LHCN-M2 (cell line): ENCODE results near the gene TMPRSS11A. TPM values are rescaled to one million over a fixed set of nuclear protein-coding genes. Genes with fewer than 3 reads are reported as not detected.

Experiments
- DNase-seq: peaks from one replicate; pipeline ENCODE4 v3.0.0-alpha.2; 2012; ENCODE audit warnings: low read depth
- polyA plus RNA-seq: library from polyadenylated mRNA; unstranded; fragments of >200 nt; gene quantifications from one replicate; pipeline ENCODE4 v1.2.1, GENCODE V29; 2012; ENCODE audit warnings: missing spikeins
- total RNA-seq: library from RNA; depleted of rRNA; stranded (reverse); fragments of >200 nt; gene quantifications from 2 replicates; pipeline ENCODE4 v1.2.3, GENCODE V29; 2014; rRNA removed

The TMPRSS11A gene, protein sequence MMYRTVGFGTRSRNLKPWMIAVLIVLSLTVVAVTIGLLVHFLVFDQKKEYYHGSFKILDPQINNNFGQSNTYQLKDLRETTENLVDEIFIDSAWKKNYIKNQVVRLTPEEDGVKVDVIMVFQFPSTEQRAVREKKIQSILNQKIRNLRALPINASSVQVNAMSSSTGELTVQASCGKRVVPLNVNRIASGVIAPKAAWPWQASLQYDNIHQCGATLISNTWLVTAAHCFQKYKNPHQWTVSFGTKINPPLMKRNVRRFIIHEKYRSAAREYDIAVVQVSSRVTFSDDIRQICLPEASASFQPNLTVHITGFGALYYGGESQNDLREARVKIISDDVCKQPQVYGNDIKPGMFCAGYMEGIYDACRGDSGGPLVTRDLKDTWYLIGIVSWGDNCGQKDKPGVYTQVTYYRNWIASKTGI
- total RNA-seq = not detected in 2 replicates
- polyA plus RNA-seq = not detected

DNA sequence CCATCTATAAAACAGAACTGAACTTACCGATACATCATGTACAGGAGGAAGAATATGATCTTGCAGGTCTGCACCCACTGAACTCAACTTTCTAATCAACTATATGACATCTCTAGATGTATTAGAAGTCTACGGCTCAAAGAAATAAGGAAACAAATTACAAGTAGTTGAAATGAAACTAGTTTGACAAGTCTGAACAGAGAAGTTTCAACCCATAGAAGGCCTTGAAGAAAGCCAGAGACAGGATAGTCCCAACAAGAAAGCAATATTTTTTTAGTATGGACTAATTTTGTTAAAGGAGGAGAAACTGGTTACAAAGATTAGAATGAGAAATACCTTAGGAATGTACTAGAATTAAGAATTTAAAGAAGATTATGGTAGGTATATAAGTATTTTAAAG, at the start of gene TMPRSS11A:
TMPRSS11A (minus strand) TSS at position 138 of the 400 bp plus-strand sequence; CDS start at position 38, 100 bp downstream.
- DNase-seq = no peak

DNA sequence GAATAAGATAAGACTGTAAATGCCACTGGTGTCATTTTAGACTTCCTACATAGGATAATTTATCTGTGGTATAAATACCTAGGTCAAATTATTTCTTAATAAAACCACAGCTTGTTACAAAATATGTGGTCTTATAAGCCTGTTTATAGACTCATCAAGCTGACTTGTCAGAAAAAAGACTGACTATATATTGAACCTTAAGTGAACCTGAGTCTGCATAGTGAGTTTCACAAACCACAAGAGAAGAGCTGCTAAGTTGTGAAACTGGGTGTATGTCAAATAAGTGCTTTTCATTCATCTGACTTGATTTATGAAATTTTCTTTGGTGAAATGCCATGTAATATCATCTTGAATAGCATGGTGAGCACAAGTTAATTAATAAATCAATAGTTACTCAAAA, 48.4 kb upstream of the TMPRSS11A start:
- DNase-seq = no peak

DNA sequence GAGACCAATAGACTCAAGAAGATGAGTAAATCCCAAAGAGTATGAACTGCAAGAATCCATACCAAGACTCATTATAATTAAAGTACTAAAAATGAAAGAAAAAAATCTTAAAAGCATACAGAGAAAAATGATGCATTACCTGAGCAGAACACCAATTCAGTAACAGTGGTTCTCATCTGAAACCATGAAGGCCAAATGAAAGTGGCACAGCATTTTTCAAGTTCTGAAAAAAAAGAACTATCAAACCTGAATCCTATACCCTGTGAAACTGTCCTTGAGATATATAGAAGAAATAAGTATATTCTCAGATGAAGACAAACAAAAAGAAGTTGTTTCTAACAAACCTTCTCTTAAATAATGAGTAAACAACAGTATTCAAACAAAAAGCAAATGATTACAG, 39.6 kb upstream of the TMPRSS11A start:
- DNase-seq = no peak

DNA sequence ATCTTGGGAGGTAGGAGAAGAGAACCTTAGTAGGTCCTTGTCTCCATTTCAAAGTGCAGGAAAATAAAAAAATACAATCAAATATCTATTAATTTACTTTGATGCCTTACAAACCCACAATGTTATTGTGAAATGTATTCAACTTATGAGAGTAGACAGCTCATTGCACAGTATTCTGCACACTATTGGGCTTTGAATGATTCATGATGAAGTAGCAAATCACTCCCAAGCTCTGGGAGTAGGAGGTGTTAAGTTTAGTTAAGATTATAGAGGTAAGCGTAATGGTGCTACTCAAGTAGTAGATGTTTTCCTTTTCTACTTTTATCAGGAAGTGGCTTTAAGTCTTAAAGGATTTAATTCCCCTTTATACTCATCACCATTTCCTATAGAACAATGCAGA, 32.8 kb upstream of the TMPRSS11A start:
- DNase-seq = no peak

DNA sequence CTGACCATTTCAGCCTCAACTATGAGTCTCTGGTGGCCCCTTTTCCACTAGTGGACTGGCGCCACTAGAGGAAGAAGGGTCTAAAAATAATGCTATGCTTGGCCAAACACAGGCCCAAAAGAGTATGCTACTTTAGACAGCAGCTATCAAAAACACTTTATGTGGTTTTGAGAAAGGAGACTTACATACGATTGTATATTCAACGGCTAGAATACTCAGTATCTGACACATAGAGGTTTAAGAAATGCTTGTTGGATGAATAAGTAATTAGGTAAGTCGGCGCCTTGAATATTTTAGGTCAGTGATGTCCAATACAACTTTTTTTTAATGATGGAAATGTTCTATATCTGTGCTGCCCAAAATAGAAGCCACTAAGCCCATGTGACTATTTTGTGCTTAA, 25.7 kb upstream of the TMPRSS11A start:
- no peak for DNase-seq

DNA sequence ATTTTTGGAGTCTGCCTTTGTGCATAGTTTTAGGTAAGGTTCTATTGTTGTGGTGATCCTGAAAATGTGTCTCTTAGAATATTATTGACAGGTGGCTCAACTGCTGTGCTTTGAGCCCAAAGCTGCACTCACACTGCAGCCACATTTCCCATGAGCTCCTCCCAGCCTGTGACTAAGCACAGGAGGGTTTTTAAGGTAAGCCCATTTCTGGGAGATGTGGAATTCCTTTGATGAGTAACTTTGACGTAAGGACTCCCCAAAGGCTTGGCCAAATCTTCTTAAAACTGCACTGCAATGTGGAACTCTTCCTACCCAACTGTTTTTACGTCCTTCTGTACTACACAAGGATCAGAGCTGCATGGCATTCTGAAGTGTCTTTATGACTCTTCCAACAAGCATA, 20.0 kb upstream of the TMPRSS11A start:
- peak; percentile 1 for DNase-seq

DNA sequence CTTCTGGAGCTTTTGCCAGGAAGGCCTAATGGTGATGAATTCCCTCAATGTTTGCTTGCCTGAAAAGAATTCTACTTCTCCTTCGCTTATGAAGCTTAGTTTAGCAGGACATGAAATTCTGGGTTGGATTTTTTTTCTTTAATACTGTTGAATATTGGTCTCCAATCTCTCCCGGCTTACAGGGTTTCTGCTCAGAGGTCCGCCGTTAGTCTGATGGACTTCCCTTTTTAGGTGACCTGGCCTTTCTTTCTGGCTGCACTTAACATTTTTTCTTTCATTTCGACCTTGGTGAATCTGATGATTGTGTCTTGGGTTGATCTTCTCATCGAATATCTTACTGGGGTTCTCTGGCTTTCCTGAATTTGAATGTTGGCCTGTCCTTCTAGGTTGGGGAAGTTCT, 17.2 kb upstream of the TMPRSS11A start:
- no peak for DNase-seq

DNA sequence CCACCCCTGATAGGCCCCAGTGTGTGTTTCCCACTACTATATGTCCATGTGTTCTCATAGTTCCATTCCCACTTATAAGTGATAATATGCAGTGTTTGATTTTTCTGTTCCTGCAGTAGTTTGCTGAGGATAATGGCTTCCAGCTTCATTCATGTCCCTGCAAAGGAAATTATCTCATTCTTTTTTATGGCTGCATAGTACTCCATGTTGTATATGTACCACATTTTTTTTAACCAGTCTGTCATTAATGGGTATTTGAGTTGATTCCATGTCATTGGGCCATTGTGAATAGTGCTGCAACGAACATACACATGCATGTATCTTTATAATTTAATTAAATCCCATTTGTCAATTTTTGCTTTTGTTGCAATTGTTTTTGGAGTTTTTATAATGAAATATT, 10.3 kb upstream of the TMPRSS11A start:
- no peak for DNase-seq

DNA sequence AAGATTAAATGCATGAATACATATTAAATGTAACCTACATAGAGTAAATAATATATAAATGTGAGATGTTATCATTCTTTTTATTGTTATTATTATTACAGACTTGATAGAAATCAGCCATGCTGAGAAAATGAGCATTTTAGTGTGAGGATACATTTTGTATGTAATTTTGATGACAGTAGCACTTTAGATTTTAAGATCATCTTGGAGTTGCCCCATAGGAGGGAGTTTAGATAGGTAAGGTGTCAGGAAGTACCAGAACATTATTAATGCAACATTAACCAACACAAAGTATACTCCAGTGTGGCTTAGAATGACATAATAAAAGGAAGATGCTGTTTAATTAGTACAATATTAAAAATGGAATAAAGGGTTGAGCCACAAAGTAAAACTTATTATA, 8.4 kb downstream of the TMPRSS11A start:
- DNase-seq = no peak

DNA sequence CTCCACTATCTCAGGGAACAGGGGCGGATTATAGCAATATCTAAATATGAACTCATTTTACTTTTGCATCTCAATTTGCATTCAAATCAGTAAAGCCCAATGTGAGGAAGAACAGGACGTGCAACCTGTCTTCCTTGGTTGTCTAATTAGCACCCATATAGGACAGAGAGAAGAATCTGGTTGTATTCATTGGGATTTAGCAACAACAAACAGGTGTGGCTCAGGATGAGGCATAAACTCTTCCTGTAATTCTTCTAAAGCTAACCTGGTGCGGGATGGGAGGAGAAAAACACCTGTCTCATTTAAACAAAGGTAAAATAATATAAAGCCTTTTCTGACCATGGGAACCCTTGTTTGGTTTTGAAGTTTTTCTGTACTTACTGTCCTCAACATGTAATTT, 22.2 kb downstream of the TMPRSS11A start:
- no peak for DNase-seq

DNA sequence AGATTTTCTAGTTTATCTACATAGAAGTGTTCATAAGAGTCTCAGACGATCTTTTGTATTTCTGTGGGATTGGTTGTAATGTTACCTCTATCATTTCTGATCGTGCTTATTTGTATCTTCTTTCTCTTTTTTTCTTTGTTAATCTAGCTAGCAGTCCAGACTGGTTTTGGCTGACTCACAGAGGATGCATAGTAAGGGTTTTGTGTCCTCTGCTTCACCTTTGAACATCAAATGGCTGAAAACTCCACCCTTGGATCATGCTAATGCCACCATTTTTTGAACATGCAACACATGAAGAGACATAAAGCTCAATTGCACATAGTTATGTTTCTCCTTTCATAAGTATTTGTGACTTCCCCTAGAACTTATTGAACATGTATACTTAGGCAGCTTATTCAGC, 22.8 kb downstream of the TMPRSS11A start:
- no peak for DNase-seq

DNA sequence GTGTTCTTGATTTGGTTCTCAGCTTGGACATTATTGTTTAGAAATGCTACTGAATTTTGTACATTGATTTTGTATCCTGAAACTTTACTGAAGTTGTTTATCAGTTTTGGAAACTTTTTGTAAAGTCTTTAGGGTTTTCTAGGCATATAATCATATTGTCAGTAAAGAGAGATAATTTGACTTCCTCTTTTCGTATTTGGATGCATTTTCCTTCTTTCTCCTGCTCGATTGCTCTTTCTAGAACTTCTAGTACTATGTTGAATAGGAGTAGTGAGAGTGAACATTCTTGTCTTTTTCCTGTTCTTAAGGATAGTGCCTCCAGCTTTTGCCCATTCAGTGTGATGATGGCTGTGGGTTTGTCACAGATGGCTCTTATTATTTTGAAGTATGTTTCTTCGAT, 24.1 kb downstream of the TMPRSS11A start:
- DNase-seq = no peak

DNA sequence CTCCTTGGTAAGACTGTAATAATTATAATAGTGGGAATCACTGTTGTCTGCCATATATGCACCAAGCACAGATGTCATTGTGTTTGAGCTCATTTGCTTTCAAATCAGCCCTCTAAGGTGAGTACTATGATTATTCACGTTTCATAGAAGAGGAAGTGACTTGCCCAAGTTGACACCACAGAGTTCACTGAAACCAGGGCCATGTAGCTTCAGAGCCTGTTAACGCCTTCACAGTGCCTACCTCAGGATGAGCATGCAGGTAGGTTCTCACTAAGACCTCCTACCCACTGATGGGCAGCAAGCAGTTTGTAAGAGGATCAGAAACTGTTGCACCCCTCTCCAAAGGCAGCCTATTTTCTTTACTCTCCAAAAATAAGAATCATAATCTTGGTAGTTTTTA, 27.4 kb downstream of the TMPRSS11A start:
- no peak for DNase-seq

DNA sequence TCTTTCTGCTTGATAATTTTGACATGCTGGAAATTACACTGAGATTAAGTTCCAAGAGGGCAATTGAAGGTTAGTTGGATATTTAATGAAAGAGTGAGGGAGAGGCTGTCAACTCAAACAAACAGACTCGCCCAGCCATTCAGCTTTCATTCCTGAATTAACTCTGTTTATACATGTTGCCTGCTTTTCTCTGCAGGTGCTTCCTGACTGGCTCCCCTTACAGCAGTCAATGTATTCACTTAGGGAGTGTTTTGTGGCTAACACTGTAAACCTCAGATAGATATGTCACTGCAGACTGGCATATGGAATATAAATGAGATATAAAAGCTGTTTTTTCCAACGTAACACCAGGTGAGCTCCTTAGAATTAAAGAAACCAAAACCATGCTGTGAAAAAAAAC, 28.7 kb downstream of the TMPRSS11A start:
- DNase-seq = no peak

DNA sequence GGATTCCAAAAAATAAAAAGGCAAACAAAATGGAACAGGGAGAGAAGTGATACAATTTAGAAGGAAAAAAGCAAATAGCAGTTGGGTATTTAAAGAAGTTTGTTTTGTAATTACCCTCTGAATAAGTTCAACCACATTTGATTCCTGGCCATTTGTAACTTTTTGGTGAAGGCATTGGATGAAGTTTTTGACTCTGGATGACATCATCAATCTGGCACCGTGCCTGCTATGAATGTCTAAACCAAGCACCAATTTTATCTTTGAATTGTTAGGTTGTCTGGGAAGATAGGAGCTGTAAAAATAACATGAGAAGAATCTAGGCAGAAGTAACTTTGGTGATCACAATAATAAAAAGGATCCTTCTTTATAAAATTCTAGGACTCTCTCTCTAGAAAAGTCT, 29.5 kb downstream of the TMPRSS11A start:
- DNase-seq = no peak

DNA sequence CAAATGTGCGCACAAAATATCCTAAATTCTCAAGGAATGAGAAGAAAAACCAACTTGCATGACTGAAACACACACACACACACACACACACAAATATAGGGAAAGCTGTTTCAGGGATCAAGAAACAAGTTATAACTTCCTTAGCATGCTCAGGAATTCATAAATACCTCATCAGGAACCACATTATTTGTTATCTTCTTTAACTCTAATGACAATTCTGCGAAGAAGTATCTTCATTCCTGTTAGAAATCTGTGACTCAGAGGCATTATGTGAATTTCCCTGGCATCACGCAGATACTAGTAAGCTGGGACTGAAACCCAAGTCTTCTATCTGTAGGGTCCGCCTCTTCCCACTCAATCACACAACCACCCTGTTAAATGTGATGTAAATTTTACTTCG, 30.3 kb downstream of the TMPRSS11A start:
- no peak for DNase-seq

DNA sequence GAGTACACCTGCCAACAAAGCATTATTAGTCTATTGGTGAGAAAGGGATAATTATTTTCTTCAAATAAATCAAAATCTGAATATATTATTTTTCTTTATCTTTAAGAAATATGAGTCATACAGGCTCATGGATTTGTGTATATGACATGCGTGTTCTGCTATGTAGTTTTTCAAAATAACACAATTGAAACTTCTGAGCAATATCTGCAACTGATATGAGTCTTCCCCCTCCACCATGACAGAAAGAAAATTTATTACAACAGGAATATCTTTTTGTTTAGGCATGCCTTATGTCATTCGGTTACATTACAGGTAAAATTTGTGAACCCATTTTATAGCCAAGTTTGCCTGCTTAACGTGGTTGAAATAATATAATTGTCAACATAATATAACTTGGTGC, 32.0 kb downstream of the TMPRSS11A start:
- no peak for DNase-seq

DNA sequence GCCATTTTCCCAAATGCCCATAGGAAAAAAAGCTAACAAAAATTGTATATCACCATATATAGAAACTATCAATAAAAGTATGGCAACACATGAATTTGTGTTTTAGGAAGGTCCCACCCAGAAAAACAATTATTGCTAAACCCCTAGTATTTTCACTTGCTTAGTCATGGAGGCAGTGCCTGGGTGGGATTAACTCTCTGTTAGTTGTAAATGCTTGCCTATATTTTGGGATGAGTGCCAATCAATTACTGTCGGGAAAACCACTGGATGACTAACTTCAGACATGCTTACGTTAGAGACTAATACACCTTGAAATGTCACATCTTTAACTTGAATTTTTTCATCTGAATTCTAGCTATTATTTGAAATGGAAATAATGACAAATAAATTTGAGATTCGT, 33.9 kb downstream of the TMPRSS11A start:
- DNase-seq = peak; percentile 35

DNA sequence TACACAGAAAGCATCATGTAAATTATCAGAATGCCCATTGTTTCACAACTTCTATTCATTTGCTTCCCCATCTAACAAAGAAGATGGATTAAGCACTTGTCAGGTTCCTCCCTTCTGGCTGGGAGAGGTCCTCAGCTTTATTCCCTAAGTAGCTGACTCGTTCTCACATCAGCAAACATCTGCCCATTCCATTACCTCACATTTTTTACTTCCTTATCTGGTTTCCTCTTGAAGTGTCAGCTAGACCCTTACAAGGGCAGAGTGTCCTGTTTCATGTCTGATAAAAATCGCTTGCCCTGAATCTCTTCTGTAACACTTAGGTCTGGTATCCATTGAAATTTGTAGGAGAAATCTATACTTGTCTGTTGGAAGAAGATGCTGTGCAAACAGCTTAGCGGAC, 34.7 kb downstream of the TMPRSS11A start:
- no peak for DNase-seq

DNA sequence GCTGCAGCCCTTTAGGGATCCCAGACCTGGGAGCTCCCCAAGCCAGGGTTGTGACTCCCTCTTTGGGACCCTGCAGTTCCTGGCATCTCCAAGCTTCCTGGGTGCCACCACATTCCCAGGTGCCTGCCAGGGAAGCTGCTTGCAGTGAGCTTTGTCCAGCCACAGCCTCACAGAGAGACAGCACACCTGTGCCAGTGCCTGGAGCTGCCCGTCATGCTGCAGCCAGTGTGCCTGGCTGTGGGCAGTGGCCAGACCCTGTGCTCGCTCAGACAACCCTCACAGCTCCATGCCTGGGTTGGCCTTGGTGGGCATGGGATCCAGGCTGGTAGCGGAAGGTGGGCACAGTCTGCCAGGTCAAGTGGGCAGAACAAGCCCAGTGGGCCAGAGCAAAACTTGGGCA, 36.0 kb downstream of the TMPRSS11A start:
- no peak for DNase-seq

DNA sequence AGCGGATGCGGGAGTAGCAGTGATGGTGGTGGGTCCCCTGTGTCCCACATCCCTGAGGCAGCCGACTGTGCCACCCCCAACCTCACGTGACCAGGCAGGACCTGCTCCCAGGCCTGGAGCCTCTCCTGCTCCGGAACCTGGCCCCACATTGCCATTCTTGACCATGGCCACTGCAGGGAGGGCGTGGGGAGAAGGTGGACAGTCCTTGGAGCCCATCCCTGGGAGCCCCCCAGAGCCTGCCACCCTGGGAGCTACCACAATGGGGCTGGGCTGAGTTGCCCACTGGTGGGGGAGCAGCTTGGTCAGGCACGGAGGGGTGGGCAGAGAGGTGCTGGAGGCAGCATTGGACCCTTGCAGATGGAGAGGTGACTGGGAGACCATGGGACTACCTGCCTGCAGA, 36.8 kb downstream of the TMPRSS11A start:
- no peak for DNase-seq

DNA sequence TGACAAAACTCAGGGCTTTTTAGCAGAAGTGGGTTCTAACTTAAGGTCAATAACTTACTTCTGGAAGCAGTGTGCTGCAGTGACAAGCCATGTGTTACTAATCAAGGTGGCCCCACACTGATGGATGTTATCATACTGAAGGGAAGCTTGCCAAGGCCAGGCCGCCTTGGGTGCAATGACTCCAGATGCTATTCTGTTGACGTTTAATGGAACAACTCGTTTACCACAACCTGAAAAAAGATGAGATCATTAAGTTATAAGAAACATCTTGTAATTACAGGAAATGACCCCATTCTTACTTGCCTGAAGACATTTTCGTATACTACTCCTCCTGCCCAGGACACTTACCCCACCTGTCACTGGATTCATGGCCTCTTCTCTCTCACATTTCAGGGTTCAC, 40.6 kb downstream of the TMPRSS11A start:
- DNase-seq = no peak

DNA sequence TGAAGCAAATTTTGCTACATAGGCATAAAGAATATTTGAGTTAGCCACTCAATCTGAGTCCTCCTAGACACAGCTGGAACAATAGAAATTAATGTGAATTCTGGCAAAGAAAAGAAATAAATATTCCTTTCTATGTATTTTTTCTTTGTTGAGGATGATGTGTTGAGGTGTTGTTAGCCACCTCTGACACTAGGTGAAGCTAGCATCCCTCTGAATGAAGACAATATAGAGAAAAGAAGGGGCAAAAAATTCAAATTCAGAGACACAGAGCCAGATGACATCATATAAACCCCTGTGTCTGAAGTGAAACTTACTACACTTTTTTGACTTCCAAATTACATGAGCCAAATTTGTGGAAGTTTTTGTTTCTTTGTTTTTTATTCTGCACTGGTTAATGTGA, 44.9 kb downstream of the TMPRSS11A start:
- DNase-seq = no peak
